ENCODE measurements around the gene STUM. TPM values are rescaled to one million over a fixed set of nuclear protein-coding genes. Genes with fewer than 3 reads are reported as not detected.

Gene STUM
- total RNA-seq, 4 donors from 2014 or later = 1.4 to 4.1 (median 3.3) TPM

- no peak for TF ChIP-seq POLR2A (IDR thresholded peaks at IDR 0.05)
- no peak for TF ChIP-seq CTCF (IDR thresholded peaks at IDR 0.05)
- TF ChIP-seq POLR2AphosphoS5 (IDR thresholded peaks at IDR 0.05) = no peak
- no peak for TF ChIP-seq EP300 (IDR thresholded peaks at IDR 0.05; ENCODE audit: low read depth)
- H3K27ac ChIP-seq = no peak overlapping the region
- WGBS, 2 donors (ENCODE audit: low coverage in 1 of 2) = 77% methylated on average over 5 of the region's 5 CpGs; no CpG with 5 or more reads in 1 of the 2 donors
- H3K9me3 ChIP-seq = no peaks in the 10 kb centered on the region
- no peaks in the 10 kb centered on the region for H3K4me1 ChIP-seq
- no peak overlapping the region for H3K4me3 ChIP-seq
- no peak for DNase-seq
- in situ Hi-C loops (cut with MboI; ENCODE audit: low pct_ligation_motif_present in 1 of 4, low pct_unique_long_range_greater_than_20kb in 1 of 4, low sequenced_read_pairs in 3 of 4) = loop anchor here in 2 of 4 donors (25.0 kb wide), 1 partner anchor 206 kb away; the partner anchor contains the start of gene PARP1 (in 2 of the 2)
- intact Hi-C loops (cut with DNase I; ENCODE audit: low total_unique reads) = no loop called here
- no peaks in the 10 kb centered on the region for H3K27me3 ChIP-seq
- no peaks in the 10 kb centered on the region for H3K36me3 ChIP-seq
Measured at GRCh38 chr1:226618380-226618779, 69.8 kb downstream of the STUM start.

GRCh38 chr1:226619031-226619430 lies 70.5 kb downstream of the STUM start:
- in situ Hi-C loops (cut with MboI; ENCODE audit: low pct_ligation_motif_present in 1 of 4, low pct_unique_long_range_greater_than_20kb in 1 of 4, low sequenced_read_pairs in 3 of 4) = loop anchor here in 2 of 4 donors (25.0 kb wide), 1 partner anchor 207 kb away; the partner anchor contains the start of gene PARP1 (in 2 of the 2)

GRCh38 chr1:226622012-226622411 lies 73.4 kb downstream of the STUM start:
- intact Hi-C loops (cut with DNase I; ENCODE audit: low total_unique reads) = no loop called here
- in situ Hi-C loops (cut with MboI; ENCODE audit: low pct_ligation_motif_present in 1 of 4, low pct_unique_long_range_greater_than_20kb in 1 of 4, low sequenced_read_pairs in 3 of 4) = loop anchor here in 2 of 4 donors (25.0 kb wide), 1 partner anchor 210 kb away; the partner anchor contains the start of gene PARP1 (in 2 of the 2)

More at GRCh38 chr1:226619031-226619430, 70.5 kb downstream of the STUM start:
- no peaks in the 10 kb centered on the region for H3K36me3 ChIP-seq
- no peaks in the 10 kb centered on the region for H3K27me3 ChIP-seq
- no peak for DNase-seq
- no peaks in the 10 kb centered on the region for H3K4me1 ChIP-seq
- no peak overlapping the region for H3K4me3 ChIP-seq
- intact Hi-C loops (cut with DNase I; ENCODE audit: low total_unique reads) = no loop called here
- H3K9me3 ChIP-seq = no peaks in the 10 kb centered on the region
- no peak overlapping the region for H3K27ac ChIP-seq
- no peak for TF ChIP-seq EP300 (IDR thresholded peaks at IDR 0.05; ENCODE audit: low read depth)
- TF ChIP-seq POLR2A (IDR thresholded peaks at IDR 0.05) = no peak
- no peak for TF ChIP-seq POLR2AphosphoS5 (IDR thresholded peaks at IDR 0.05)
- no peak for TF ChIP-seq CTCF (IDR thresholded peaks at IDR 0.05)
- 84% methylated on average over 7 of the region's 7 CpGs; no CpG with 5 or more reads in 1 of the 2 donors for WGBS, 2 donors (ENCODE audit: low coverage in 1 of 2)

GRCh38 chr1:226624526-226624925 lies 76.0 kb downstream of the STUM start:
- no peak for DNase-seq
- H3K4me1 ChIP-seq = peaks cover 0 to 23% (median 10%) of the 10 kb centered on the region in 4 donors
- no peak for TF ChIP-seq EP300 (IDR thresholded peaks at IDR 0.05; ENCODE audit: low read depth)
- TF ChIP-seq CTCF (IDR thresholded peaks at IDR 0.05) = no peak
- no peak for TF ChIP-seq POLR2AphosphoS5 (IDR thresholded peaks at IDR 0.05)
- TF ChIP-seq POLR2A (IDR thresholded peaks at IDR 0.05) = no peak
- in situ Hi-C loops (cut with MboI; ENCODE audit: low pct_ligation_motif_present in 1 of 4, low pct_unique_long_range_greater_than_20kb in 1 of 4, low sequenced_read_pairs in 3 of 4) (loop anchor here in 2 of 4 donors (25.0 kb wide), 1 partner anchor 212 kb away; the partner anchor contains the start of gene PARP1 (in 2 of the 2)), intact Hi-C loops (cut with DNase I; ENCODE audit: low total_unique reads) (no loop called here)
- H3K9me3 ChIP-seq = no peaks in the 10 kb centered on the region
- no peaks in the 10 kb centered on the region for H3K36me3 ChIP-seq
- WGBS, 2 donors (ENCODE audit: low coverage in 1 of 2) = 80 to 90% methylated on average over 1 to 5 of the region's 5 CpGs
- H3K27me3 ChIP-seq = no peaks in the 10 kb centered on the region
- no peak overlapping the region for H3K27ac ChIP-seq
- no peak overlapping the region for H3K4me3 ChIP-seq

More at GRCh38 chr1:226622012-226622411, 73.4 kb downstream of the STUM start:
- no peak overlapping the region for H3K4me3 ChIP-seq
- no peaks in the 10 kb centered on the region for H3K27me3 ChIP-seq
- H3K9me3 ChIP-seq = no peaks in the 10 kb centered on the region
- peaks cover 0 to 10% (median 8%) of the 10 kb centered on the region in 4 donors for H3K4me1 ChIP-seq
- H3K36me3 ChIP-seq = no peaks in the 10 kb centered on the region
- no peak overlapping the region for H3K27ac ChIP-seq
- DNase-seq = no peak
- TF ChIP-seq POLR2AphosphoS5 (IDR thresholded peaks at IDR 0.05) = no peak
- TF ChIP-seq POLR2A (IDR thresholded peaks at IDR 0.05) = no peak
- no peak for TF ChIP-seq EP300 (IDR thresholded peaks at IDR 0.05; ENCODE audit: low read depth)
- no peak for TF ChIP-seq CTCF (IDR thresholded peaks at IDR 0.05)

Data from transverse colon (tissue), 4 donors.